Measurements from ENCODE around the gene MAS1L.
"Not testable (repeated sequence)": the region's sequence is repeated elsewhere in the genome, so short reads cannot be mapped to it uniquely, and the experiment has no call there.

The MAS1L gene

DNA sequence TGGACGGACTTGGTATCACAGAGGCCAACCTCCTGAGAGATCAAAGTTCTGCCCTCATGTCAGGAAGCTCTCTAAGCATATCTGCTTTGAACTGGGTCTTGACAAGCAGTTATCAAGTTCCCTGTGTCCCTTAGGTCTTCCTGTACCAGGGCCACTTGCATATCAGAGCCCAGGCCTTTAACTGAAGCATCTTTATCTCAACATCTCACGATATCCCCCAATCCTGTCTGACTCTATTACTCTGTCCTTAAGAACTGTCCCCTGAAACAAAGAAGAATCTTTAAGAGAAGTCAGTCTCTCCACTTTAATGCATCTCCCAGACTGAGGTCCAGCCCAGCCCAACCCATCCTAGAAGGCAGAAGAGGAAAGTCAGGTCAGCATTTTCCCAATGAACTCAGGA, 8.2 kb downstream of the MAS1L start:
- DNase-seq = no peak

DNA sequence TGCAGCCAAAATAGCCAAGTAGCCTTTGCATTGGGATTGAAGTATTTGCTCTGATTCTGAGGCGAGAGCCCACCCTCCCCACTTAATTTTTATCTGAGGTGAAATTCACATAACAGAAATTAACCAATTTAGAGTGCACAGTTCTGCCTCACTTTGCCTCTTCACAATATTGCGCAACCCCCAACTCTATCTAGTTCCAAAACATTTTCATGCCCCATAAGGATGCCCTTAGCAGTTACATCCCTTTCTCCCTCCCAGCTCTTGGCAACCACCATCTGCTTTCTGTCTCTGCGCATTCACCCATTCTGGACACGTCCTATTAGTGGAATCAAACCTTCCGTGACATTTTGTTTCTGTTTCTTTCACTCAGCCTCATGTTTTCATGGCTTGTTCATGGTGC, 9.0 kb downstream of the MAS1L start:
- no peak for DNase-seq

DNA sequence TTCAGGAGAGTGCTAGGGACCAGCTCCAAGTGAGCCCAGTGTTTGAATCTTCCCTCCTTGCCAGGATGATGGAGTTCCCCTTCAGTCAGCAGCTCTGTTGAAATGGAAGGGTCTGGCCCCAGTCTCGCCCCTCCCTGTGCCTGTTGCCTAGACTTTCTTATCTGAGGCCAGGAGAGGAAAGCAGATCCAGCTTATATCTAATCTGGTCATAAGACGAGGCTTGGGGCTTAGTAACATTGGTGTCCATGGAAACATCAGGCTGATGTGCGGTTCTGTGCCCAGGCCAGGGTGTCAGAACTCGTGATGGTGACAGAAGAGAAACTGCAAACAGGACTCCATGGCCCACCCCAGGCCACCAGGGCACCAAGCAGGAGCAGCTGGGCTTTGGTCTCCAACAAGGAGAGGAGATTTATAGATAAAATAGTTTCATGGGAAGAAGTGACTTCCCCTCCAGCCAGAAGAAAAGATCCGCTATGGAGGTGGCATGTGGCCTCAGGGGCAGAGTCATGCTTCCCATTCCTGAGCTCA, 9.8 kb downstream of the MAS1L start:
- DNase-seq = no peak

DNA sequence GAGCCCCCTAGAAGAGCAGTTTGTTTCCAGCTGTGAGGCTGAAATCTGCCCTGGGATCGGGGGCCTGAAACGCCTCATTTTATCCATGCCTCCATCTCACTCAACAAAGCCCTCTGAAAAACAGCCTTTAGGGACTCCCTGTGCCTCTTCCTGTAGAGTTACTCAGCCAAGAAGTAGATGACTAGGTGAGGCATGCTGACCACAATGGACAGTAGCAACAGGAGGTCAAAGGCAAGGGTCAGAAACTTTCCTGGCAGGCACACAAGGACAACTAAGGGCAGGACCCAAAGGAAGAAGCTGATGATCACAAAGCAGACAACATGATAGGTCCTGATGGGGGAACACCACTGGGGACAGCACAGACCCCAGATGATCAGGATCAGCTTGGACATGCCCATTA, 12.8 kb downstream of the MAS1L start:
- DNase-seq = no peak

DNA sequence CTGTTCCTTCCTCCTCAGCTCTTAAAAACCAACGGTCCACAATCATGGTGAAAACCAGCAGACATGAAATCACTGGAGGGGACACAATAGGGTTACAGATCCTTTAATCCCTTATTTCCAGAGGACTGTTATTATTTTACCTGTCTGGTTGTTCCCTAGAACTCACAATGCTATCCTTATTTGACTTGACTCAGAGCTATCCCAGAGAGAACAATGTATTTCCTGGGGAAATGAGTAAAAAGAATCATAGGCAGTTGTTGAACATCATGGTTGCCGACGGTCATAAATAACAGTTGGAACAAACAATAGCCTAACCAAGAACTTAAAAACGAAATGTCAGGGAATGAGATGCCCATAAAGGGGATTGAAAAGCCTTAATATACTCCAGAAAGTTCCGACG, 21.5 kb downstream of the MAS1L start:
- no peak for DNase-seq

DNA sequence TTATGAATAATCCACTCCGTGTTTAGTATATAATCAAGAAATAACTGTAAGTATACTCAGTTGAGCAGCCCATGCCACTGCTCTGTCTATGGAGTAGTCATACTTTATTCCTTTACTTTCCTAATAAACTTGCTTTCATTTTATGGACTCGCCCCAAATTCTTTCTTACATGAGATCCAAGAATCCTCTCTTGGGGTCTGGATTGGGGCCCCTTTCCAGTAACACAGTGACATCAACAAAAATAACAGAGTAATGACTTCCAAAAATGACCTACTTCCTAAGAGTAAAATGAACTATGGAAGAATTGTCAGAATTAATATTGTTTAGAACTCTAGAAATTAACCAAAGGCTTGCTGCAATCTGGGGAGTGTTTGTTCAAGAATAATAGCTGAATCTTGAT, 22.0 kb downstream of the MAS1L start:
- DNase-seq = no peak

DNA sequence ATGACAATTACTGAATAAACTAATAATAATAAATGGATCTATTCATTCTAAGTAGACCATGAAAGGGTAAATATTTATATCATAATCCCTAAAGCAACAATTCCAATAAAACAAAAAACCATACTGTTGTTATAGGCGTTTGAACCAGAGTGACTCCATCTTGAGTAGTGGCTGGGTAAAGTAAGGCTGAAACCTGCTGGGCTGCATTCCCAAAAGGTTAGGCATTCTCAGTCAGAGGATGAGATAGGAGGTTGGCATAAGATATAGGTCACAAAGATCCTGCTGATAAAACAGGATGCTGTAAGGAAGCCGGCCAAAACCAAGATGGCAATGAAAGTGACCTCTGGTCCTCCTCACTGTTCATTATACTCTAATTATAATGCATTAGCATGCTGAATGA, 22.5 kb downstream of the MAS1L start:
- no peak for DNase-seq

DNA sequence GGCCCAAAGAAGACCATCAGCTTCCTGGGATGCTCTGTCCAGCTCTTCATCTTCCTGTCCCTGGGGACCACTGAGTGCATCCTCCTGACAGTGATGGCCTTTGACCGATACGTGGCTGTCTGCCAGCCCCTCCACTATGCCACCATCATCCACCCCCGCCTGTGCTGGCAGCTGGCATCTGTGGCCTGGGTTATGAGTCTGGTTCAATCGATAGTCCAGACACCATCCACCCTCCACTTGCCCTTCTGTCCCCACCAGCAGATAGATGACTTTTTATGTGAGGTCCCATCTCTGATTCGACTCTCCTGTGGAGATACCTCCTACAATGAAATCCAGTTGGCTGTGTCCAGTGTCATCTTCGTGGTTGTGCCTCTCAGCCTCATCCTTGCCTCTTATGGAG, 25.7 kb downstream of the MAS1L start:
- no peak for DNase-seq

DNA sequence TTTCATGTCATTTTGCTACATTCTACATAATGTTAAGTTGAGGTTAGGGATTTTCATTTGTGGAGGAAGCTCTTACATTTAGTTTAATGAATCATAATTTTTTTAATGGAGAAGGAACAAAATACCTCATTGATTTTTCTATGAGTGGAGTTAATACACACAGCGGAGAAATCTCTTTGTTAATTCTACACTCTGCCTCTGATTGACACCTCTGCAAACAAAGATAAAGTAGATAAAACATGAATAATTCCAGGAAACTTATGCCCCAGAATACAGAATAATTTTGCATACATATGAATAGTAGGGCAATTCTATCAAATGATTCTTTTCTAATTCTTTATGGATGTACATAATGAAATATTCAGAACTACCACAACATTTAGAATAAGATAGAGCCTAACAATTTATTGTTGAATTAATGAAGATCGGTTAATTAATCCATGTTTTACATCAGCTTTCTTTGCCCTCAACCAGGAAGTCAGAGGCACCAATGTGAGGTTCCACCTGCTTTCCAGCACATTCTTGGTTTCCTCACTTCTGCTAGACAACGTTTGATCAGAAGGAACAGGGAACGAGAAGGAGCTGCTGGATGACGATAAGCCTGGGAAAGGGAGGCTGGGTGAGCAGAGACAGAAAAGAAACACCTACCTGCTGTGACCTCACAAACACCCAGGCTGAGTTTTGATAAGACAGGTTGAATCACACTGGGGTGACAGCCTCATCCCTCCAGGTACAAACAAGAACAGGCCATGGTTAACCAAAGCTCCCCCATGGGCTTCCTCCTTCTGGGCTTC, 26.5 kb downstream of the MAS1L start:
- no peak for DNase-seq

DNA sequence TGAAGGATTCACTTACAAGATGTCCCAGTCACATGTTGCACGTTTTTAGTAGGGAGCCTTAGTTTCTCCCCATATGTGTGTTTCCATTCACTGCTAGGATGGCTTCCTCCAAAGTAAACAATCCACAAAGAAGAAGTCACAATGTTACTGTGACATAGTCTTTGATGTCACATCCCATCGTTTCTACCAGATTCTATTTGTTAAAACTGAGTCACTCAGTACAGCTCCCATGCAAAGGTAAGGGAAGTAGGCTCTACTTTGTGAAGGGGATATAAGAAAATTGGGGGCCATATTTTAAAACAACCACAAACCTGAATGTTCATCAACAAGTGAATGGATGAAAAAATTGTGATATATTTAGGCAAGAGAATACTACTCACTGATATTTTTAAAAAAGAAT, 30.8 kb downstream of the MAS1L start, which contains the start of the genes OR11A1 and OR2H1:
TSS of gene OR11A1 (minus strand) at position 101 of the 400 bp plus-strand sequence. CDS start 29,430 bp downstream, outside the sequence.
TSS of gene OR2H1 (plus strand) at position 185 of the 400 bp plus-strand sequence. CDS start 4,615 bp downstream, outside the sequence.
- DNase-seq = no peak

DNA sequence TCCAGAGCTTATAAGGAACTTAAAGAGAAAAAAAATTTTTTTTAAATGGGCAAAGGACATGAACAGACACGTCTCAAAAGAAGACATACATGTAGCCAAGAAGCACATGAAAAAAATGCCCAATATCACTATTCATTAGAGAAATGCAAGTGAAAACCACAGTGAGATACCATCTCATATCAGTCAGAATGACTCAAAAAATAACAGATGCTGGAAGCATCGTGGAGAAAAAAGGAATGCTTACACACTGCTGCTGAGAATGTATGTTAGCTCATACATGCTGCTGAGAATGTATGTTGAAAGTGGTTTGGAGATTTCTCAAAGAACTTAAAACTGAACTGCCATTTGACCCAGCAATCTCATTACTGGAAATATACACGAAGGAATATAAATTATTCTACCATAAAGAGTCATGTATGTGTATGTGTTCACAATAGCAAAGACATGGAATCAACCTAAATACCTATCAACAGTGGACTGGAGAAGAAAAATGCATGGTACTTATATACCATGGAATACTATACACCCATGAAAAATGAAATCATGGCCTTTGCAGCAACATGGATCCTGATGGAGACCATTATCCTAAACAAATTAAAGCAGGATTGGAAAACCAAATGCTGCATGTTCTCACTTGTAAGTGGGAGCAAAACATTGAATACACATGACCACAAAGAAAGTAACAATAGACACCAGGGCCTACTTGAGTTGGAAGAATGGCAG, 36.1 kb downstream of the MAS1L start:
- DNase-seq = no peak

DNA sequence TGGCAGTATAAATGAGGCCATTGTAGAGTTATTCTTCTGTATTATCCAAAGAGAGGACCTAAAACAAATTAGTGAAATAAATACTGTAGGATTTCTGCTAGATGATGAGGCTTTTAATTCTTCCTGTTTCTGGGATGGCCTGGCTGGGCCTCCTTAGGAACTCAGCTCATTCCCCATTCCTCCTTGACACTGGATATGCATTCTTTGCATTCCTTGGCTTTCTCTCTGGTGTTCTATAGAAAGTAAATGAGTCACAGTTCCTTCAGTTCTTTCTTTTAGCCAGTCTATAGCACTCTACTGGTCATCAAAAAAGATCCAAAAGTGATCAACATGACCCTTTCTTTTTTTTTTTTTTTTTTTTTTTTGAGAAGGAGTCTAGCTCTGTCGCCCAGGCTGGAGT, 40.1 kb downstream of the MAS1L start:
- DNase-seq = no peak

DNA sequence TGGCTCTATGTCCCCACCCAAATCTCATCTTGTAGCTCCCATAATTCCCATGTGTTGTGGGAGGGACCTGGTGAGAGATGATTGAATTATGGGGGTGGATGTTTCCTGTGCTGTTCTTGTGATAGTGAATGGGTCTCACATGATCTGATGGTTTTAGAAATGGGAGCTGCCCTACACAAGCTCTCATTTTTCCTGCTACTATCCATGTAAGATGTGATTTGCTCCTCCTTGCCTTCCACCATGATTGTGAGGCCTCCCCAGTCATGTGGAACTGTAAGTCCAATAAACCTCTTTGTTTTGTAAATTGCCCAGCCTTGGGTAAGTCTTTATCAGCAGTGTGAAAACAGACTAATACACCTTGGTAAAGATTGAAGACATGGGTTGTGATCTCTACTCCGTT, 43.7 kb downstream of the MAS1L start:
- DNase-seq = not testable (repeated sequence)

DNA sequence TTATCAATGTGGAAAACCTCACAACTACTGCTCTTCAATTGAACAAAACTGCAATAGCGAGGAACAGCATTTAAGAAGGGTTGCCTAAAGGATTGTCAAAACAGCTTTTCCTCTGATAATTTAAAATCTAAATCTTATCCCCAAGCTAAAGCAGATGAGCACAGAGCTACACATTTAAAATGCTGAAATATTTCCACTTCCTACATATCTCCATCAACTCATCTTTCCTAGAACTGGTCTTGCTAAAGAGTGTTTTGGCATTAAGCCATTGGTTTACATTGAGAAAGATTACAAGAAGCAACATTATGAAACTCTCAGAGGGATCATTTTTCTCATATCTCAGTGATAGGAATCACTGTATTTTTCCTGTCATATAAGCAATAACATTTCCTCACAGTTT, 45.0 kb downstream of the MAS1L start:
- no peak for DNase-seq

DNA sequence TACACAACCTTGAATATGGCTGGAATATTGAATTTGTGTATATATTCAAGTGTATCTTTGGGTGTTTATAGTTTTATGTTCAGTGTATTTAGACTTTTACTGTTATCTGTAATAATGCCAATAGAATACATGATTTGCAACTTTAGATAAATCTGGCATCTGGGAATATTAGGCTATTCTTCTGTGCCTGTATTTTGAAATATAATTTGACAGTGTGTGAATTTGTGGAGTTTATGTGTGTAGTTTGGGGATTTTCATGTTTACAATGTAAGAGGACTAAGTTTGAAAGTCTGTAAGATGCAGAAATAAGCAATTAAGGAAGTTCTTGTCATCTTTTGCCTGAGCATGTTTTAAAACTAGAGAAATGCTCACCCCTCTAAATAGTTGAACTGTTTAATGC, 48.8 kb downstream of the MAS1L start, which contains the start of gene OR10C1:
TSS of gene OR10C1 (plus strand) at position 301 of the 400 bp plus-strand sequence. CDS start 710 bp downstream, outside the sequence.
- no peak for DNase-seq

DNA sequence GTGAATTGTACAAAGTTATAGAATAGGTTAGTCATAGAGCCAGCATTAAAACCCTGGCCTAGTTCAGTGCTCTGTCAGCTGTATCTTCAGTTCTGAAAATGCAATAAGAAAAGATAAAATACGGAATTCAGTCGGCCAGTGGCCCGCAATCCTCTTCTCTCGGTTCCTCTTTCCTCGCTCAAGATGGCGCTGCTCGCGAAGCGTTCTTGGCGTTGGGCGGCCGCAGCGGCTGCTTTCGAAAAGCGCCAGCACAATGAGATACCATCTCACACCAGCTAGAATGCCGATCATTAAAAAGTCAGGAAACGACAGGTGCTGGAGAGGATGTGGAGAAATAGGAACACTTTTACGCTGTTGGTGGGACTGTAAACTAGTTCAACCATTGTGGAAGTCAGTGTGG, 51.0 kb downstream of the MAS1L start:
- not testable (repeated sequence) for DNase-seq

Data from fibroblast of skin of abdomen (primary cell).